Mononuclear cell (primary cell): ENCODE measurements around the gene GFM1. TPM values are rescaled to one million over a fixed set of nuclear protein-coding genes. Genes with fewer than 3 reads are reported as not detected.
A peak's percentile ranks its signal among the peaks of the same experiment; 100 is the strongest.

Experiments
- H3K27me3 ChIP-seq: 2 replicates; pipeline ENCODE4 v1.6.0; 2011; ENCODE audit warnings: low read length, control low read depth; ENCODE audit not compliant: insufficient read depth
- H3K4me1 ChIP-seq: 2 replicates; pipeline ENCODE4 v1.5.1; 2011; ENCODE audit warnings: mild to moderate bottlenecking, low read length, control low read depth; ENCODE audit not compliant: insufficient read depth
- H3K4me3 ChIP-seq: 2 replicates; pipeline ENCODE4 v1.5.1; 2011; ENCODE audit warnings: mild to moderate bottlenecking, low read length, moderate library complexity
- H3K9me3 ChIP-seq: 2 replicates; pipeline ENCODE4 v1.5.1; 2011; ENCODE audit warnings: low read depth, mild to moderate bottlenecking, control low read depth, low read length
- total RNA-seq: library from RNA; depleted of rRNA; stranded (reverse); fragments of >200 nt; gene quantifications from one replicate; pipeline ENCODE4 v1.2.3, GENCODE V29; 2012

The GFM1 gene
- total RNA-seq: 34.0 TPM

DNA sequence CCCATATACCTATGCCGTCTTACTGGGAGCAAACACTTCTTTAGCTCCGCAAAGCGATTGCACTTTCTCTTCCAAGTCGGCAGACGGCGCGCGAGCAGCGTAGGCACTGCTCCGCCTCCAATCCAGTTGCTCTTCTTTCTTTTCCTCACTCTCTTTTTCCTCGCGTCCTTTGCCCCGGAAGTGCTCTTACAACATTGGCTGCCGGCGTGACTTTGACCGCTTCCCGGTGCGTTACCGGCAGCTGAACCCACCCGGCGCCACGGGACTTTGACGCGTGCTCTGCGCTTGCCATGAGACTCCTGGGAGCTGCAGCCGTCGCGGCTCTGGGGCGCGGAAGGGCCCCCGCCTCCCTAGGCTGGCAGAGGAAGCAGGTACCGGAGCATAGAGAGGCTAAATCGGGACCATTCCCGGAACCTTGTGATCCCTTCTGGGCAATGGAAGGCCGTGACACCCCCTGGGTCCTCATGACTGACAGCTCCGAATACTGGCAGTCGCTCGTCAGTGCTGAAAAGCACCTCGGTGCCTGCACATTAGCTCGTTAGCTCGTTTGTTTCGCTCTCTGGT, at the start of gene GFM1:
Gene GFM1, plus strand, starts transcription at position 183 of the 564 bp plus-strand sequence. Its CDS starts 108 bp downstream, at position 291.
- no peaks in the 10 kb centered on the region for H3K9me3 ChIP-seq
- H3K4me3 ChIP-seq: peak within 1 kb of the TSS; percentile 93
- no peaks in the 10 kb centered on the region for H3K27me3 ChIP-seq
- peaks cover 15% of the 10 kb centered on the region for H3K4me1 ChIP-seq

DNA sequence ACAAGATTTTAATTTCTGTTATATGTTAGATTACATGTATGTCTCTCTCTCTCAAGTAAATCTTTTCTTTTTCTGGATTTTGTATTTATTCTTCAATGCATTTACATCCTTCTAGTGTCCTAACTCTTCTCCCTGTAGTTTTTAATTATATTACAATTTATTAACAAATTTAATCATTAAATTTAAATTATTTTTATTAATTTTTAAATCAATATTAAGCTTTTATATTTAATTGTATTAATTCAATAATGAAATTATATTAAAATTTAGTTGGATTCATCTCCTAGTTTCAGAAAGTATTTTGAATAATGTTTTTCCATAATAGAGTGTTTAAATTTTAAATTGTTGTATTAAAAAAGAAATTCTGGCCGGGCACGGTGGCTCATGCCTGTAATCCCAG, 43.5 kb upstream of the GFM1 start:
- Histone ChIP-seq H3K4me3 (no peak overlapping the region), H3K9me3 (no peaks in the 10 kb centered on the region), H3K4me1 (no peaks in the 10 kb centered on the region), H3K27me3 (no peaks in the 10 kb centered on the region)

DNA sequence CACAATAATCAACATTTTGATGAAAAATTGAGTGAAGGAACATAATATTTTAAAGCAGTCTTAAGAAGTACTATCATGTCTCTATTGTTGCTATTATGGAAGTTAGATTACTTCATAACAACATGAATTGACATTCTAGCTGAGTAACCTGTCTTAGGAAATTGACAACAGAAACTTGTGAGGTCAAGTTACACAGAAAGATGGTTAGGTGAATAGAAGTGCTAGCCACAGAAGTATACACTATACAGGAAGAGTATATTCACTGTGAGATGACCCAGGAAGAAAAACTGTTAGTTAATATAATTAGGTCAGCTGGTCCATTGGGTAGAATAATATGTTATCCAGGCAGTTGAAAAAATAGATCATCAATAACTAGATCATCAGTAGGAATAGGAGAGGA, 42.1 kb upstream of the GFM1 start:
- H3K9me3 ChIP-seq: no peaks in the 10 kb centered on the region
- no peak overlapping the region for H3K4me3 ChIP-seq
- no peaks in the 10 kb centered on the region for H3K4me1 ChIP-seq
- H3K27me3 ChIP-seq: no peaks in the 10 kb centered on the region

DNA sequence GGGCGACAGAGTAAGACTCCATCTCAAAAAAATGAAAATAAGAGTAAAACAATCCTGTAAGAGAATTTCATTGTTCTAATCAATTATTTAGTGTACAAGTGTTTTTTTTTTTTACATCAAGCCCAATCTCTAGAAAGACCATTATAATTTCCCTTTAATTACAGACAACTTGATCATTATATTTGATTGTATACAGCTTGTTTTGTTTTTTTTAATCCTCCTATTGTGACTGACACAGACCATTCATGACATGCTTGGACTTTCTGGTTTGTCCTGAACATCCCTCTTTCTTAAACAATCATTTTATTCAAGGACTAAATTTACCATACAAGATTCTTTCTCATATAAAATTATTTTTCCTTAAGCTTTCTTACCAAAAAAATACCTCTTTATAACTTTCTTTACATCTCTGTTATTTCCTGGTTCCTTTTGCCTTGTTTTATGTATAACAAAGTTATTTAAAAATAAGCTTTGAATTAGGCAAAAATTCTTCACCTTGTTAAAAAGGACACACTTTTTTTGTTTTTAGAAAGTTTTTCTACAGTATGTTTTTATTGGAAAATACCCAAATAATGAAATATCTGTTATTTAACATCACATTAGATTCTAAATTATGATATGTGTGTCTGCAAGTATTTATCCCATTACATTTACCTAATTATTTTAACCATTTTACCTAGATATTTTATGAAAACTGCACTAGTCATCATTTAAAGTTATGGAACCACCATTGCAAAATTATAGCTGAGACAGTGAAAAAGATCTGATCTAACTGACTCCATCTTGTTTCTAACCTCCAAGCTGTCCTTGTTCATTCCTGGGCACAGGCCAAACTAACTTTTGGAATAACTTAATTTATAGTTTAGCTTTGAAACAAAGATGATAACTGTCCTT, 26.1 kb upstream of the GFM1 start:
- H3K27me3 ChIP-seq: peaks cover 6% of the 10 kb centered on the region
- H3K9me3 ChIP-seq: peaks cover 7% of the 10 kb centered on the region
- H3K4me1 ChIP-seq: no peaks in the 10 kb centered on the region
- H3K4me3 ChIP-seq: no peak overlapping the region

DNA sequence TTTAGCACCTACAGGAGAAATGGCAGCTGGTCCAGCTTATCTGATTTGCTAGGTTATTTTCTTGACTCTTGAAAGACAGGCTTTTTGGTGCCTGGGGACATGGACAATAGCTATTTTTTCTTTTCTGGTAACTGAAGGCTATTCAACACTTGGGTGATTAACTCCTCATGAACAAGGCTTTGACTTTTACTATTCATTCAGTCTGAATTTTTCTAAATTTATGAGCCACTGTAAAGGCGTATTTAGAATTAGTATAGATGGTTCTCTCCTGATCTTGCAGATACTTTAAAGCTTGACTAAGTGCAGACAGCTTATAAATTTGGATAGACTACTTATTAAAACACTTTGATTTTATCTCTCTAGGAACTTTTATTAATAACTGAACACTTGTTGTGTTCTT, 18.4 kb upstream of the GFM1 start:
- H3K9me3 ChIP-seq: no peaks in the 10 kb centered on the region
- no peaks in the 10 kb centered on the region for H3K4me1 ChIP-seq
- H3K4me3 ChIP-seq: no peak overlapping the region
- no peaks in the 10 kb centered on the region for H3K27me3 ChIP-seq

DNA sequence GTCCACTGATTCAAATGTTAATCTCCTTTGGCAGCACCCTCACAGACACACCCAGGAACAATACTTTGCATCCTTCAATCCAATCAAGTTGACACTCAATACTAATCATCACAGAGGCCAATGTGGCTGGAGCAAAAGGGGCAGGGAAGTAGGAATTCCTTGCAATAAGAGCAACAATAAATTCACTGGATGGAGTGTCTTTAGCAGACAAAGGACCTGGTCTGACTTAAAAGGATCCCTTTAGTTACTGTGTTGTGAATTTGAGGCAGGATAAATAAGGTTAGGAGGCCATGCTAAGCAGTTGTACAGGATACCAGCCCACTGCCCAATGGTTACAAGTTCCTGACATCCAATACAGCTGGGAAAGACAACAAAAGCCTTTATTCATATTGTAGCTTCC, 12.3 kb upstream of the GFM1 start:
- H3K4me3 ChIP-seq: no peak overlapping the region

GRCh38 chr3:158640646-158641045, 3.7 kb upstream of the GFM1 start:
- H3K9me3 ChIP-seq: no peaks in the 10 kb centered on the region
- no peak overlapping the region for H3K4me3 ChIP-seq
- H3K4me1 ChIP-seq: peaks cover 10% of the 10 kb centered on the region
- no peaks in the 10 kb centered on the region for H3K27me3 ChIP-seq

More for the DNA sequence above, 12.3 kb upstream of the GFM1 start:
- H3K4me1 ChIP-seq: no peaks in the 10 kb centered on the region
- H3K9me3 ChIP-seq: no peaks in the 10 kb centered on the region
- H3K27me3 ChIP-seq: no peaks in the 10 kb centered on the region

DNA sequence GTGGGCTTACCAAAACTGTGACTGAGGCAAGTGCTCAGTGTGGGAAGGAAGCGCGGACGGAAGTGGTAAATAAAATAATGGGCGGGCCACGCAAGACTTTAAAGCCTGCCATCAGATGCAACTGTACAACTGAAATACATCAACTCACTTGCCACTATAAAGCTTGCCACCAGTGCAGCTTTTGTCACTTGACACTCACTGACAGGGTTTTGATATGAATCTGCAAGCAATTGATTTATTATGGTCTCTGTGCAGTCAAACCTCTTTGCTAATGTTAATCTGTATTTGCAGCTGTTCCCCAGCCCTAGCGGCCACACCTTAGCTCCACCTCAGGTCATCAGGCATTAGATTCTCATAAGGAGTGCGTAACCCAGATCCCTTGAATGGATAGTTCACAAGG, 2.3 kb upstream of the GFM1 start:
- Histone ChIP-seq H3K27me3 (no peaks in the 10 kb centered on the region), H3K4me3 (no peak overlapping the region), H3K9me3 (no peaks in the 10 kb centered on the region), H3K4me1 (peaks cover 15% of the 10 kb centered on the region)

DNA sequence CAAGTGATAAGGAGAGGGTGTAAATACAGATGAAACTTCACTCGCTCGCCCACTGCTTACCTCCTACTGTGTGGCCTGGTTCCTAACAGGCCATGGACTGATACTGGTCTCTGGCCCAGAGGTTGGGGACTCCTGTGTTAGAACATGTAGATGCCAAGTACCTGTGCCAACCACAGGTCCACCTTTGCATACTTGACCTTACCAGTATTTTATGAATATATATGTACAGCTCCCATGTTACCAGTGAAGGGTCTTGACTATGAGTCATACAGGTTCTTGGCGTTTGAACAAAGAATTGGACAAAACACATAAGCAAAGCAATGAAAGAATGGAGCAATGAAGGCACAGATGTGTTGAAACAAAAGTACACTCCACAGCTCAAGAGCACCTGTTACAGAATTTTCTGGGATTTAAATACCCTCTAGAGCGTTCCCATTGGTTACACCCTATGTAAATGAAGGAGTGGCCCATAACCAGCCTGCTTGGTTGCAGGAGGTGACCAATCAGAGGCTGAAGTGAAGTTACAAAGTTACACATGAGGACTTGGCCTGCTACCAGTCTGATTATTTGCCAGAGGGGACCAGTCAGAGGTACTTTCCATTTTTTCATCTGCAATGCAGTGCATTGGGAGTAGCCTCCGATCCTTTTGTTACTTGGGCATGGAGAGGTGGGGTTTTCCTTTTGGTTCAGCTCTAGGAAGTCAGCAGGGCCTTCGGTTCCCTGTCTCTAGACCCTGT, 1.7 kb upstream of the GFM1 start:
- no peaks in the 10 kb centered on the region for H3K27me3 ChIP-seq
- no peak overlapping the region for H3K4me3 ChIP-seq
- H3K4me1 ChIP-seq: peaks cover 15% of the 10 kb centered on the region
- H3K9me3 ChIP-seq: no peaks in the 10 kb centered on the region

DNA sequence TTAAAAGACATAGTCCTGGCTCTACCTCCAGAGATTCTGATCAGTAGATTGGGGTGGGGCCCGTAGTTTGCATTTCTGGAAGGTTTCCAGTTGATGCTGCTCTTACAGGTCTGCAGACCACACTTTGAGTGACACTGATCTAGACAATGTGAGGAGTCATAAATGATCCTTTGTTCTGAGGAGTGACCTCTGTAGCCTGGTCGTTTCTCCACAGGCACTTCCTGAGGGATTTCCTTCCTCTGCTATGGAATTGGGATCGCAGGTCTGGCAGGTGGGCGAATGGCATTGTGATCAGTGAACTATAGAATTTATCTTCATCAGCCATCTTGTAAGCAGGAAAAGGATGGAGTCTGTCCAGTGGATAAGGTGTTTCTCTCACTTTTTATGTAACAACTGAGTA, 5.5 kb downstream of the GFM1 start:
- no peaks in the 10 kb centered on the region for H3K9me3 ChIP-seq
- no peaks in the 10 kb centered on the region for H3K27me3 ChIP-seq
- H3K4me3 ChIP-seq: no peak overlapping the region
- H3K4me1 ChIP-seq: peaks cover 13% of the 10 kb centered on the region

DNA sequence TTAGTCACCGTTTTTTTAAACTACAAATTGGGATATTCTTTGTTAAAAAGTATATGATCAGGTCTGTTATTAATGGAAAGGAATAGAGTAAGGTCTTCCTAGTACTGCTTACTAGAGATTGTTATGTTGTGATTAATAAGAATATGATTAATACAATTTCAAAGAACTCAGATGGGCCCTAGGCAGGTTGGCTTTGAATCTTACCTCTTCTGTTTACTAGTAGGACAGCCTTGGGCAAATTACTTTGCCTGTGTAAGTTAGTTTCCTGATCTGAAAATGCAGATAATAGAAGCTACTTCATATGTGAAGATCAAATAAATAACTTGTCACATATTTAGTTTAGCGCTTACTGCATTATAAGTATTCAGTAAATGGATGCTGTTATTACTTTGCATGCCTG, 6.9 kb downstream of the GFM1 start:
- H3K4me1 ChIP-seq: no peaks in the 10 kb centered on the region
- no peak overlapping the region for H3K4me3 ChIP-seq
- H3K27me3 ChIP-seq: no peaks in the 10 kb centered on the region
- H3K9me3 ChIP-seq: no peaks in the 10 kb centered on the region

- Histone ChIP-seq H3K9me3 (no peaks in the 10 kb centered on the region), H3K4me1 (no peaks in the 10 kb centered on the region), H3K27me3 (no peaks in the 10 kb centered on the region), H3K4me3 (no peak overlapping the region)
Observed at GRCh38 chr3:158652463-158652862, 8.1 kb downstream of the GFM1 start.

DNA sequence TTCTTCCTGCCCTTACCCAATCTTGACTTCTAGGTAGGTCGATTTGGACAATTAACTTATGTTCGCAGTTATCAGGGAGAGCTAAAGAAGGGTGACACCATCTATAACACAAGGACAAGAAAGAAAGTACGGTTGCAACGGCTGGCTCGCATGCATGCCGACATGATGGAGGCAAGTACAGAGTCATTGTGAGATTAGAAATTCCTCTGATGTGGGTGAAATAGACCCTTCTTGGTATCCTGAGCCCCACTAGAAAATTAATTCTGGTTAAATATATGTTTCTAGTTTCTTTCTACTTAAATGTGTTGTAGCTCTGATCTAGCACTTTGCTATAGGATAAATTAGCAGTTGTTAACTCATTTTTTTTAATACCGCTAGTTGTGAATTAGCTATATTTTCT, 14.6 kb downstream of the GFM1 start:
- no peaks in the 10 kb centered on the region for H3K9me3 ChIP-seq
- H3K4me1 ChIP-seq: no peaks in the 10 kb centered on the region
- H3K27me3 ChIP-seq: no peaks in the 10 kb centered on the region
- H3K4me3 ChIP-seq: no peak overlapping the region

DNA sequence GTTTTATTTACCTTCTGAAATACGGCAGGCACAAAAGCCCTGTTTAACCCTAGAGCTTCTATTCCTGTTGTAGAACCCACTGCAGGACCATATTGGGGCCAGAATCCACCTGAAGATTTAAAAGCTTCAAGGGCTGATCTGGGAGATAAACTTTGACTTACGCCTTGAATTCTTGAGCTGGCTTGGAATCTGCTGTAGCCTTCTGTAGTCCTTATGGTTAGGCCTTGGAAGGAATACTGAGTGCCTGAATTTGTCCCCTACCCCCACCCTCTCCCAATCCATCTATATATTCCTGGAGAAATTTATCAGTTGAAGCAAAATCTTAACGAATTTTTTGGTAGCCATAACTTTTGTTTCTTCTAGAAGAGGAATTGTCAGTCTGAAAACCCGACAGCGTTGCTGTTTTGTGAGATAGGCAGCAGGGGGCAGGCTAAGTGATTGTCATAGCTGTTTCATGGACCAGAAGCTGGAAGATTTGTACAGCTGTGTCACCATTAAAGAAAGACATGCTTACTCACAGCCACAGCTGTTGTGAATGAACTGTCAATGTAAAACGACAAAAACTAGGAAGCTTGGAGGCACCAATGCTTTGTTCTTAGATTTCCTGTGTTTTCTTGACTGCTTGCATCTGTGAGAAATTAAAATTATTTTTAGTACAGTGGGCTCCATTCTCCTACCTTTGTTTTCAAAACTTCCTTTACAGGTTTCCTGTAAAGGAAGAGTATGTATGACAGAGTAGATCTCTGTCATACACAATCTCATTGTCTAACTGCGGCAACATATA, 15.3 kb downstream of the GFM1 start:
- H3K27me3 ChIP-seq: no peaks in the 10 kb centered on the region
- H3K4me3 ChIP-seq: no peak overlapping the region
- no peaks in the 10 kb centered on the region for H3K9me3 ChIP-seq
- H3K4me1 ChIP-seq: no peaks in the 10 kb centered on the region

DNA sequence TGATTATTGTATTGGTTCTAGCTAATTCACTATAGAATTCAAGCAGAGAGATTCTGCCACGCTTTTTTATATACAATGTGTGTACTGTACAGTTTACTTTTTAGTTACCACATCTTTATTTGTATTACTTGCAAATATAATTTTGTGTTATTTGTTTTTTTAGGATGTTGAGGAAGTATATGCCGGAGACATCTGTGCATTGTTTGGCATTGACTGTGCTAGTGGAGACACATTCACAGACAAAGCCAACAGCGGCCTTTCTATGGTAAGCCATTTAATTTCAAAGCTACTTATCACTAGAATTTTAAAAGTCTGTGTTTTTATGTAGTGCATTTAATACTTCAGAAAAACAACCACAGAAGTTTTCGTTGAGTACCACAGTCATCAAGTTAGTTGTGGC, 16.4 kb downstream of the GFM1 start:
- Histone ChIP-seq H3K4me1 (no peaks in the 10 kb centered on the region), H3K4me3 (no peak overlapping the region), H3K9me3 (no peaks in the 10 kb centered on the region), H3K27me3 (no peaks in the 10 kb centered on the region)
